Fibroblast of pulmonary artery (primary cell): ENCODE data around the gene SPINT3.

ENCODE experiments used
- DNase-seq: peaks from one replicate; pipeline ENCODE4 v3.0.0-alpha.2; 2010; ENCODE audit warnings: low read depth
- H3K4me3 ChIP-seq: replicated peaks from 2 replicates; pipeline ENCODE4 v1.5.1; 2011; ENCODE audit warnings: low read depth, mild to moderate bottlenecking, control low read depth, low read length, moderate library complexity
- CTCF ChIP-seq: IDR thresholded peaks from 2 replicates; pipeline ENCODE4 v1.5.1; 2011; ENCODE audit warnings: mild to moderate bottlenecking, control low read depth, low read length, inconsistent platforms; ENCODE audit errors: missing control alignments

The SPINT3 gene

GRCh38 chr20:45523821-45524220 lies 8.4 kb upstream of the SPINT3 start:
- no peak for DNase-seq
- TF ChIP-seq CTCF, result no peak
- no peak overlapping the region for H3K4me3 ChIP-seq

- no peak for TF ChIP-seq CTCF
- no peak overlapping the region for H3K4me3 ChIP-seq
- no peak for DNase-seq
These were observed 2.9 kb upstream of the SPINT3 start for GRCh38 chr20:45518282-45518681.

GRCh38 chr20:45510242-45510862 lies 5.1 kb downstream of the SPINT3 start:
- TF ChIP-seq CTCF, result no peak
- DNase-seq, result peak; percentile 25
- H3K4me3 ChIP-seq, result no peak overlapping the region

- DNase-seq, result no peak
- H3K4me3 ChIP-seq, result no peak overlapping the region
- TF ChIP-seq CTCF, result no peak
These were observed 6.3 kb downstream of the SPINT3 start for GRCh38 chr20:45509091-45509490.

GRCh38 chr20:45508068-45508886 lies 7.1 kb downstream of the SPINT3 start:
- no peak overlapping the region for H3K4me3 ChIP-seq
- no peak for TF ChIP-seq CTCF
- DNase-seq, result no peak

- DNase-seq, result peak; percentile 1
- no peak for TF ChIP-seq CTCF
These were observed 8.2 kb downstream of the SPINT3 start for GRCh38 chr20:45507011-45507820.

More at GRCh38 chr20:45507011-45507820, 8.2 kb downstream of the SPINT3 start:
- H3K4me3 ChIP-seq, result no peak overlapping the region
